IMR-90 (cell line): ENCODE data around the gene NT5M.

ENCODE experiments used
- BHLHE40 ChIP-seq: fragments of 150-350 bp; IDR thresholded peaks from 2 replicates; pipeline ENCODE4 v1.6.1; 2016; ENCODE audit warnings: mild to moderate bottlenecking, low read depth, low read length
- CTCF ChIP-seq: conservative IDR thresholded peaks from 2 replicates; pipeline ENCODE4 v1.5.1; 2012; ENCODE audit warnings: mild to moderate bottlenecking, low read depth, low read length, improper control_type of control experiment

DNA sequence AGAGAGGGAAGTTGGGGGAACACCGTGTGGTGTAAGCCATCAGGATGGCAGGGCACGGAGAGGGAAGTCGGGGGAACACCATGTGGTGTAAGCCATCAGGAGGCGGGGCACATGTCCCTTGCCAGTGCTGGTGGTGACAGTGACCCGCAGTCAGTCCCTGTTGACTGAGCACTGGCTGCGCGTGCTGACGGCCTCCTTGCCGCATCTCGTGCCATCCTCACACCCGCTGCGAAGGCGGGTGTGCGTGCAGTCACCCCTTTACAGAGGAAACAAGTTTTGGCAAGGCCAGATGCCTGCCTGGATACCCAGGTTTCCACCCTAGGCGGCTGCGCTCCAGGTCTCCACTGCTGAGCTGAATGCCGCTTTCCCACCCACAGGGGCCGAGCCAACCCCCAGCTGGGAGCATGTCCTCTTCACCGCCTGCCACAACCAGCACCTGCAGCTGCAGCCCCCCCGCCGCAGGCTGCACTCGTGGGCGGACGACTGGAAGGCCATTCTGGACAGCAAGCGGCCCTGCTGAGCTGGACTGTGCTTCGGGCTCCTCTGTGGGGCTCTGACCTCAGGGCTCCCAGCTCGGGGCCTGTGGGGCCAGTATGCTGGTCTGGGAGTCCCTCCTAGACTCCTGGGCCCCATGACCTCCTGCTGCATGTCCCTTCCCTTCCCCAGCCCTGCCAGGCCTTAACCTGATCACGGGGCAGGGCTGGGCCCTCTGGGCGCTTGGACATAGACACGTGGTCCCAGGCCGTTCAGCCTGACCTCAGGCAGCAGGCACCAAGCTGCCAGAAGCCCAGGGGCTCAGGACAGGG is 43.5 kb downstream of the NT5M start:
- no peak for TF ChIP-seq CTCF
- TF ChIP-seq BHLHE40 = no peak
